NCI-H128 (cell line): ENCODE results near the gene TAGLN2.

Experiments used
- DNase-seq: peaks from one replicate; lab custom pipeline; 2025; ENCODE audit not compliant: unreplicated experiment; lab: John Stamatoyannopoulos, UW

The TAGLN2 gene

DNA sequence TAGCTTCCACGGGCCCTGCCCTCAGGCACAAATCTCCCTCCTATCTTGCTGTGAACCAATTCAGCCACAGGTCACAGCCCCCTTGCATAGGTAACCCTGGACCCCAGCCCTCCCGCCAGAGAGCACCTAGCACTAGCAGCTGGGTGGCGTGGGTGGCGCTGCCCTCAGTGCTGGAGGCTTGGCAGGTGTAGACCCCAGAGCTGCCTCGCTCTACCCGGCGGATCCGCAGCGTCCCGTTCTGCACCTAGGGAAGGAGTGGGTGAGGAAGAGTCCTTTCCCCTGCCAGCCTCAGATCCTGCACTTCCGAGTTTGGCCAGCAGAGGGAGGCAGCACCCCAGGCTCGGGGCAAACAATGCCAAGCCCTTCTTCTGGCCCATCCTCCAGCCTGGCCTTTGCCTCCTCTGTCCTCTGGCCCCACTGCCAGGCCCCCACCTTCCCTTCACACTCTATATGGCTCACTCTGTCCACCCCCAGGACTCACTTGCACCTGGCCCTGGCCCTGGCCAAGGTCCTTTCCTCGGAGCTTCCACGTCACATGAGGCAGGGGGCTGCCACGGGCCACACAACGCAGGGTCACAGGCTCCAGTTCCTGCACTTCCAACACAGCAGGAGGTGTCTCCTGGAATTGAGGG is 11.1 kb upstream of the TAGLN2 start:
- peak; percentile 72 for DNase-seq

DNA sequence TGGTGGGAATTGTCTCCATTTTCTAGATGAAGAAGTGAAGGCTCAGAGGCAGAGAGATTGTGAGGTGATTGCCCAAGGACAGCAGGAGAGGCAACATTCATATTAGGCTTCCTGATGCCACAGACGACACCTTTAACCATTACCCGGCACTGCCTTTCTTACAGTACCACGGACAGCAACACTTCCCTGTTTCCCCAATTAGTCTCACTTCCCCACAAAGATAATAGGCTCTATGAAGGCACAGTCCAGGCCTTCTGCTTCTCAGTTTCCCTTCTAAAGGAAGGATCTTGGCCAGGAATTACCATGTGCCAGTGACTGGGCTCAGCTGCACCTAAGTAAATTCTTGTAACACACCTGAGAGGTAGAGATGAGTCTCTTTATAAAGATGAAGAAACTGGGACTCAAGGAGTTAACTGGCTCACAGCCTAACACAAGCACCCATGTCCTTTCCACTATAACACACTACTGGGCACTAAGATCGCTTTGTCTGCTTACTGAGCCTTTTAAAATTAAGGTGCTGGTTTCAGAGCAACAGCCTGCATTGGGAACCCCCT is 10.5 kb upstream of the TAGLN2 start:
- no peak for DNase-seq

DNA sequence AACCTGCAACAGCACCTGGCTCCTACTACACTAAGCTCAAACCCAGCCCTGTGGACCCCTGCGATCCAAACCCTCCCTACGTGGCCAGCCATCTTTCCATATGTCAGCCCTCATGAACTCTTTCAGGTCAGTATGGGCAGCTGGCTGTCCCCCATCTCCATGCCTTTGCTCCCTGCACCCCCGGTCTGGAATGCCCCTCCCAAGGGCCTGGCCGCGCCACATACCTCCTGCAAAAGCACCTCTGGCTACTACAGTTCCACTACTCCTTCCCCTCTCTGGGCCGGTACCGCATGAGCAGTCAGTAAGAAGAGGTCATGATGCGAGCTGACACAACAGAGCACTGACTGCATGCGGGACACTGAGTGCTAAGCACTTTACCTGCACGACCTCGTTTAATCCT is 10.0 kb upstream of the TAGLN2 start:
- DNase-seq: no peak

DNA sequence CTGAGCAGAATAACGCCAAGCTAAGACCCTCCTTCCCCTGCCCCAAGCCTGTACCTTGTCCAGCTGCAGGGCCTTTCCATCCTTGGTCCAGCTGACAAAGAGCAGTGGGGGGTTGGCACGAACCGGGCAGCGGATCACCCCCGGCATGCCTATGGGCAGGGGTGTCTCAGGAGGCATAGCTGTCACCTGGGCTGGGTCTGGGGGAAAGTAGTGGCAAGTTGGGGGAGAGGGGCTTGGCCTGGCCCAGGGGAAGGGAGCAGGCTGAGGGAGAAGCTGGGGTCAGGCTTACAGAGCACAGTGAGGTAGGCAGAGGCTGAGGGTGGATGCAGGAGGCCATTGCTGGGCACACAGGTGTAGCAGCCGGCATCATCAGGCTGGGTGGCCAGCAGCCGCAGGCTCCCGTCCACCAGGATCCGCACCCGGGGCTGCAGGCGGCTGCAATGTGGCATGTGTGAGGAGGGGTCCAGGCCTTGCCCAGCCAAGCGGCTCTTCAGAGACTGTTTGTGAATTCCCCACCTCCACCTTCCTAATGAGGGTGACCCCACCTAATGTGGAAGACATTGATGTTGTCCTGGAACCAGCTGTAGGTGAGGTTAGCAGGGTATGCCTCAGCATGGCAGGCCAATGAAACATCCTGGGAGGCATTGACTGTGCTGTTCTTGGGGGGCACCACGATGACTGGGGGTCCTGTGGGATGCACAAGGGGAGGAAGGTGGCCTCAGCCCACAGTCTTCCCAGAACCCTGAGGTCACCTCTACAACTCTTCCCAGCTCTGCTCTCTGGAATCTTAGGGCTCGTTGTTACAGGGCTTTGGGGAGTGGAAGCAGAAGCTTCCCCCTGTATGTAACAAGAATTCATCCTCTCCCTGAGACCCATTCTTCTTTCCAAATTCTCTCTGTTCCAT is 9.1 kb upstream of the TAGLN2 start:
- DNase-seq: no peak

DNA sequence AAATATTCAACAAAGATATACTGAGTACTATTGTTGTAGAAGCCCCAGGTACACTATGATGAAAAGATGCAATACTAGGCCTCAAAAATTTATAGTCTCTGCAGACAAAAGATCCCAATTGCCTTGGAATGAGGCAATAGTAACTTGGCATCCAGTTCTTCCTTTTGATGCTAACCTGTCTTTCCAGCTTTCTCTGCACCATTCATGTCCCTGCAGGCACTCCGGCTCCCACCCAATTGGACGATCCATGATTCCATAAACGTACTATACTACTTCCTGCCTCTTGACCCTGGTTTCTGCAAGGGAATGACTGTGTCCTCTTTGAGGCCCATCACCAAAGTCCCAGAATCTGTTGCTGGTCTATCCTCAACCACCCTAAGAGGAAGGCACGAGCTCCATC is 8.0 kb upstream of the TAGLN2 start:
- DNase-seq: no peak

DNA sequence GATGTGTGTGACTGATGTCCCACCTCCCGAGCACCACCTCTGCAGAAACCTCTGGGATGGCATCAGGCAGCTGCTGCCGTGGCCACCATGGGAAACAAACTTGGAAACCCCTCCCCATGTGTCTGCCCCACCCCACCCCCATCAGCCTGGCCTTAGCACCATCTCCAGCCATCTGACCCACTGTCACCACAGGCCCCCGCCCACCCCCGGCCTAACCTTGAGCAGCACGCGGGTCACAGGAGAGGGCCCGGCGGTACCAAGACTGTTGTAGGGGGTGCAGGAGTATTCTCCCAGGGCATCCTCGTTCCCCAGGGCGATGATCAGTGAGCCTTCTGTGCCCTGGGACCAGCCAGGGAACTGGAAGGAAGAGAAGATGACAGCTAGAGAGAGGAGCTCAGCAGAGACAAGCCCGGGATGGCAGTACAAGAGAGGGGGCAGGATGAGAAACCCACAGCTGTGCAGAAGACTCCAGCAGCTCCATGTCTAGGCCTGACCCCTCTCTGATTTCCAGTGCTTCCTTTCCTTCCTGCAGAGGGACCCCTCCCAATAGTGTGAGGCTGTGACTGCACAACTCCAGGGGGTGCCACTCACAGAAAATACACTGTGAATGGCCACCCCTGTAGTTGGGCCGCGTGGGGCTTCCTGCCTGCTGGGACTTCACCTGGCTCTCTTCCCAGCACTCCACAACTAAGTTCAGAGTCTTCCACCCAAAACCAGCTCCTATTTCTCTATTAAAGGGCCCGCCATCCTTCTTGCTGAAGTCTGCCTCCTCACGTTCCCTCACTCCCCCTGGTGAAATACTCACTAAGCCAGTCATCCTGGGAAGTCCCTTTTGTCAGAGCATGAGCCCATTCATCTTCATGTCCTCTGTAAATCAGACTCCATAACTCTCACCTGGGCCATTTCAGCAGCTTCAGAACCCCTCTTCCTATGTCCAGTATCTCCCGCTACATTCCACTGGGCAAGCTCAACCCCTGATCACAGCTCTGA is 7.3 kb upstream of the TAGLN2 start:
- no peak for DNase-seq

DNA sequence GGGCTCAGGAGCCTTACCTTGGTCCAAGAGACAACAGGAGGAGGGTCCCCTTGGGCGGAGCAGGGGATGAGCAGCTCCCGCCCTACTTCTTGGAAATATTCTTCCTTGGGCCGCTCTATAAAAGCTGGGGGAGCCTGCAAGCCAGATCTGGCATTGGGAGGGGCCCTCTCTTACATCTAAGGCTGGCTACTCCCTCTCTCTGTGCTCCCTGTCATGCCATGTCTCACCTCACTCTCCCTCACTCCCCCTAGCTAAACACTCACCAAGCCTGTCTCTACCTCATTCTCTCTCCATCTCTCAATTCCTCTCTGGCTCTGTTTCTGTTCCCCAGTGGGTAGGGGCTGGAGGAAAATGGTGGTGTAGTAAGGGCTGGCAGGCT is 6.5 kb upstream of the TAGLN2 start:
- no peak for DNase-seq

DNA sequence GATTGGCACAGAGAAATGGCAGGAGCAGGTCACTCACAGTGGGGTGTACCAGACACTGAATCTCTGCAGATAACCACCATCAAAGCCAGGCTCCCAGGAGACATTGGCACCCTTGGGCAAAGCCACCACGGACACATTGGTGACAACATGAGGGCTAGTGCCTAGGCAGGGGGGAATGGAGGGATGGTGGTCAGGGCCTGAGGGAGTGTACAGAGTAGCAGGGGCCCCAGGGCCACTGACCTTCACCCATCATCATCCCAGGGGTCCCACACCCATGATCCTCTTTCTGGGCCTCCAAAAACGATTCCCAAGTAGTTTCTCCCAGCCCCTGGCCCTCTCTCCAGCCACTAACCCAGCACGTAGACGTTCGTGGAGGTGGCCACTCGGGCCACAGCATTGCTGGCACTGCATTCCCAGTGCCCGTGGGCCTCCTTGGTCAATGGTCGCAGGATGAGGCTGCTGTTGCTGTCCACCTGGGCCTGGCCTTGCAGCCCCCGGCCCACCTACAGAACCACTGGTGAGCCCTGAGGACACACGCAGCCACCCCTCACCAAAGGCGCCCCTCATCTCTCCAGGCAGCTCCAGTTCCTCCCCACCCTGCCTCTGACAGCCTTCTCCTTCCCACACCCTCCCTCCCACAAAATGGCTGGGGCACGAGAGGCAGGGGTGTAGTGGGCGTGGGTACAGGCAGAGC is 5.9 kb upstream of the TAGLN2 start:
- no peak for DNase-seq

DNA sequence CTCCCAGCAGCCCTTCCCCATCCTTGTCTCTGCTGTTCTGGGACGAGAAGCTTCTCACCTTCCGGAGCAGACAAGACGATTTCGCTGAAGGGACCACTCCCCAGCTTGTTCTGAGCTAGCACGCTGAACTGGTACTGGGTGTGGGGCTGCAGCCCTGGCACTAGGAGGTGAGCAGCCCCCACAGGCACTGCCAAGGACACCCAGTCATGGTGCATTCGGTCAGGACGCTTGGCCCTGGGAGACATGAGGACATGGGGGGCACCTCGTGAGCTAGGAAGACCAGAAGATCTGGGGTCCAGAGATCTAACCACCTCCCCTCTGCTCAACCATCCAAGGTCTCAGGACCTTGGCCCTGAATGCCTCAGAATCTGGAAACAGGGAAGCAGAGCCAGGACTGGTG is 5.3 kb upstream of the TAGLN2 start:
- no peak for DNase-seq

DNA sequence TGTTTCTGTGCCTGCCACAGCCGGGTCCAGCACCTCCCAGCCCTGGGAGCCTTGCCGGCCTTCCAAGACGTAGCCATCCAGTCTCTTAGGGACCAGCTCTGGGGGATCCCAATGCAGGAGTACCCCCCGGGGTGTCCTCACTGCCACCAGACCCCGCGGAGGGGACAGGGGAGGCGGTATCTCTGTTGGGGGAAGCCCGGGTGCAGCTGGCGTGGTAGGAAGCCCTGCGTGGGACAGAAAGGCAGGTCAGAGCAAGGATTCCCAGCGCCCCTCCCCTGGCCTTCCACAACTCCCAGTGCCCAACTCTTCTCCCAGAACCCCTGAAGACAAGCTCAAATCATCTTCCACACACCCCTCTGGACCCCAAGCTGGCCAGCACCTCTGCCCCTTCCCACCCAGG is 4.9 kb upstream of the TAGLN2 start:
- no peak for DNase-seq

DNA sequence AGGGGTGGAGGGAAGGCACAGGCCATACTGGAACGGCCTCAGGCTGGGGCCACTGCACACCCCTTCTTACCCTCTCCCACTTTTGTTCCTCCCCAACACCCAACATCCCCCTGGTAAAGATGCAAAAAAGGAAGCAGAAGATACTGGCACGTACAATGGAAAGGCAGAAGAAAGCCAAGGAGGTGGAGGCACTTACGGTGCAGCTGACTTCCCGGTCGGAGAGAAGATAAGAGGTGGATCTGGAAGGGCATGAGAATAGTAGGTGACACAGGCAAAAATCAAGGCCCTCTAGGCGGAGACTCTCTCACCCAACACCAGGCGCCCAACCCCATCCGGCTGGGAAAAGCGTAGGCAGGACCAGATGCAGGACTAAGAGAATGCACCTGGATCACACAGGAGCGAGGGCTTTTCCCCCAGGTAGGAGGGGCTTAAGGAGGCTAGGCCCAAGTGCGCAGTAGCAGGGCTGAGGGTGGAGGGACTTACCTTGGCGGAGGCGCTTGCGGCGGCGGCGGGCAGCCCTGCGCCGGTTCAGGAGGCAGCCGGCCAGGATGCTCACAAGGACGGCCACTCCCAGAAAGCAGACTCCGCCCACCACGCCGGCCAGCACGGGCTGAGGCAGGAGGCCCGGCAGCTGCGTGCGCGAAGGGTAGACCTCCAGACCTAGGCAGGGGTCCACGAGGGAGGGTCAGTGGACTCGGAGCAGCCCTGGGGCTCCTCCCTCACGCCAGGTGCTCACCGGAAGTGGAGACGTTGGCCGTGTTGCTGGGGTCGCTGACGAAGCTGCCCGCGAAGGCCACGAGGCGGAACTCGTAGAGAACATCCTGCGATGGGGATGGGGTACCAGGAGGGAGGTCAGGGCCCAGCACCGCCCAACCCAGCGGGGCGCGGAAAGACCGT is 4.1 kb upstream of the TAGLN2 start:
- DNase-seq: no peak

DNA sequence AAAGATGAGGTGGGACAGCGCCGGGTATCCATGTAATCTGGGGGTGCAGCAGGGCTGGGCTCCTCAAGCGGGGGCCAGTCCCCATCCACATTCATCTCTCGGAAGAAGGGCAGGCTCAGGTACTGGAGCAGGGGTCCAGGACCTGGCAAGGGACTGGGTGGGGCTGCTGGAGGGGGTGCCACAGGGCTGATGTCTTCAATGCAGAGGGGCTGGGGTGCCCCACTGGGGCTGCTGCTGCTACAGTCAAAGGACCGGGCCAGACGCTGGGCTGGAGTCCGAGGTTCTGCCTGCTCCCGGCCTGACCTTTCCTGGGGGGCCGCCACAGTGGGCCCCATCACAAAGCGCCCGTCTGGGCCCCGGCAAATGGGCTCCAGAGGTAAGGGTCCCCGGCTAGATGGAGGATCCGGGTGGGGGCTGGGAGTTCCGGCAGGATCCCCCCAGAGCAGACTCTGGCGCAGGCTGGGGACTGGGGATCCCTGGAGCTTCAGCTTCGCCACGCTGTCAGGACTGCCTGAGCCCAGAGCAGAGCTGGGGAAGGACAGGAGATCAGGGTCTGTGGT is 3.3 kb upstream of the TAGLN2 start:
- DNase-seq: no peak

DNA sequence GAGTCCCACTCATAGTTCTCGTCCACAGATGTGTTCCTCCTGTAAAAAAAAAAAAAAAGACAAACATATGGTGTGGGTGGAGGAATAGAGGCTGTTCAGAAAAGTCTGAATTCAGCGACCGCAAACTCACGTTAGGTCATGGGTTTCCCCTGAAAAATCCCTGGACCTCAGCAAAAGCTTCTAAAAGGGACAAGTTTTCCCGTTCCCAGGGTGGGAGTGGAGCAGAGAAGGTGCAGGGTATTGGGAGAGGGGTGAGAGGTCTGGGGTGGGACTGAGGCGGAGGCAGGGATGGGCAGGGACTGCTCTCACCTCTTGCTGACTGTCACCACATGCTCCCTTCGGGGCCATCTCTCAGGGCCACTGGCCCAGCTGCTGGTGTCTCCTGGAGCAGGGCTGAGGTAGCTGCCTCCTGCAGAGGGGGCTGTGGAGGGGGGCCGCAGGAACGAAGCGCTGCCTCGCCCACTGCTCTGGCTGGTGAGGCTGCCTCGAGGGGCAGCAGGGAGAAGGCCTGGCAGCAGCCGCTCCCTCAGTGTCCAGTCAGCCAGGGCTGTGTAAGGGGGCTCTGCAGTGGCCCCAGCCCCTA is 2.6 kb upstream of the TAGLN2 start:
- no peak for DNase-seq

DNA sequence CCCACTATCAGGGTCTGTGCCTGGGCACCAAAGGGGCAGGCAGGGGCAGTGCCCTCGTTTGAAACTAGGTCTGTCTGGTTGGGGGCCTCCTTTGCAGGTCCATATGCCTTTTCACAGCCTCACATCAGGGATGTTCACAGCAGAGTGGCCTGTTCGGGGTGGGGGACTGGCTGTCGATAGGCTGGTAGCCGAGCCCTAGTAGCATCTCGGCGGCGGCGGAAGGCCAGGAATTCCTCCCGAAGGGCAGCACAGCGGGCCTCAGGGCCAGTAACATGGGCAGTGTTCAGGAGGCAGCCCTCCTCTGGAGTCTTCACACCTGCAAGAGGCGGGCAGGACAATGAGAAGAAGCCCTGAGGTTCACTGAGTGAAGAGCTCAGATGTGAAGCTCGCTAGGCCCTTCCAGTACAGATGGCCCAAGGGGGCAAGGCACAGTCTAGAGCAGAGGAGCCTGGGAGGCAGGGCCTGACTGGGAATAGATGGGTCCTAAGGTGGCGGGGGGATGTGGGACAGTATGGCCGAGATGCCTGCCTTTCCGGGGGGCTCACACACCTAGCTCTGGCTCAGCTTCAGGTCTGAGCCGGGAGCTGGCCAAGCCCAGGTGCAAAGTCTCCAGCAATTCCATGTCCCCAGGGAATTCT is 2.0 kb upstream of the TAGLN2 start:
- no peak for DNase-seq

DNA sequence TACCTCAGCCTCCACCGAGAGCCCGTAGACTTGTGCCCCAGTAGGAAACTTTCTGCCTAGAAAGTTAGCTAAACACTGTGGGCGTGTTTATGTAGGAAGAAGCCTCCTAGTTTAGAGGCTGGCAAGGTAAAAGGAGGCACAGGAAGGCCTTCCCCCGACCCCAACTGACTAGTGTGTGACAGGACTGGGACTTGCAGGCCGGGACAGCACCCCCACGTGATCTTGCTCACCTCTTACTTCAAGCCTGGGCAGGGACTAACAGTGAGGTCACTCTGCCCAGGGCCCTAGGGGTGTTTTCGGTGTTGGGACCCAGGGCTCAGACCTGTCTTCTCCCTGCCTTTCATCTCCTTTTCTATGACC is 392 bp upstream of the TAGLN2 start:
- DNase-seq: no peak

DNA sequence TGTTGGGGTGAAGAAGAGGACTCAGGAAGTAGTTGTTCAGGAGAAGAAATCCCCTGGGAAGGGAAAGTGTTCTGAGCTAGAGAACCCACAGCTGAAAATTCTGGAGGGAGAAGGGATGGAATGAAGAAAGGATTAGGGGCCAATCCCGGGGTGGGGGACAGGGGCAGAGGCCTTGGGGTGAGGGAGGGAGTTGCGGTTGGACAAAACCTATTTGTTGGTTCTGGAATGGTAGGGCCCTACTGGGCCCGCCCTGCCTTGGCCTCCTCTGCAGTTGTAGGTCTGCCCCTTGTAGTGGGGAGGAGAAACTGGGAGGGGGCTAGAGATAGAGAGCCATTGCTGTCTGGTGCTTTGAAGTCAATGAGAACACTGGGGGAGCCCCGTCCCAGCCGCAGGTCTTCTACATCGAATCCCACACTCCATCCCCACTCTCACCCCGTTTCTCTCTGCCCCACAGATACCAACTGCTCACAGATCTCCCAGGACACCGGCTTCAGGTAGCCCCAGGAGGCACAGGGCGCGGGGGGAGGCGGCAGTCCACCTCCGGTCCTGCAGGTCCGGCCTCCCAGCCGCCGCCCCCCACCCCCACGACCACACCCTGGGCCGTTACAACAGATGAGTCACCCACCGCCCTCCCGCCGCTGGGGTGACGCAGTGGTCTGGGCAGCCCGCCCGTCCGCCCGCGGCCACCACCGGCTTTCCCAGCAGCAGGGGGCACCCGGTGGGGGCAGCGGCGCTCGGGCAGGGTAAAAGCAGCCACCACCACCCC is 1.1 kb downstream of the TAGLN2 start:
- no peak for DNase-seq

DNA sequence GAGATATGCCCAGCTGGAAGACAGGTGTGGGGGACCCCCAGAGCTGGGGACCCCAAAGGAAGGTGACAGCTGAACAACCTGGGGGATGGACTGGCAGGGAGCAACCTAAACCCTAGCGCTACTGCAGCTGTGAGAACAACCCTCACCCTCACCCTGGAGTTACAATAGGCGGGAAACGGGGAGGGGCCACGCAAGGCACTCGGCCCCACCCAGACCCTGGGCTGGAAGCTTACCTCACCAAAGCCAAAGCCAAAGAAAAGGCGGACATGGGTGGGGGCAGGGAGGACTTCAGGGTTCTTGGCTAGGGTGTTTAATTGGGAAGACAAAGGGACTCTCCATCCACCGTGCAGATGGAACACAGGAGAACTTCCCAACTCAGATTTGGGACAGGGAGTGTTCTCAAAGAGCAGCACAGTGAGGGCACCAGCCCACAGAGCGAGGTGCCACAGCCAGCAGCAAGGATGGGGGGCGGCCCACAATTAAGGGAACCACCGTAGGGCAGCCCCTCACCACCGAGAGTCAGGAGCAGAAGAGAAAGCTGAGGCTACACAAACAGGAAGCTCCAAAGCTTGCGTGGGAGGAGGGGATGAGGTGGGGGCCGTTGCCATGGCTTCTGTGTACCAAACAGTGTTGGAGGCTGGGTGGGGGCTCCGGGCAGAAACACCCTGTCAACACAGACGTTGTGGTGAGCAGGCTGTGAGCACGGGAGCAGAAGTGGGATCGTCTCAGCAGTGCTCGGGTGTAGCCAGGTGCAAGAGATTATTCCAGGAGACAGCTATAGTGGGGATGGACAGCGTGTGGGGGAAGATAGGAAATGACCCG is 1.9 kb downstream of the TAGLN2 start:
- no peak for DNase-seq
